ENCODE measurements around the gene EZR.

DNA sequence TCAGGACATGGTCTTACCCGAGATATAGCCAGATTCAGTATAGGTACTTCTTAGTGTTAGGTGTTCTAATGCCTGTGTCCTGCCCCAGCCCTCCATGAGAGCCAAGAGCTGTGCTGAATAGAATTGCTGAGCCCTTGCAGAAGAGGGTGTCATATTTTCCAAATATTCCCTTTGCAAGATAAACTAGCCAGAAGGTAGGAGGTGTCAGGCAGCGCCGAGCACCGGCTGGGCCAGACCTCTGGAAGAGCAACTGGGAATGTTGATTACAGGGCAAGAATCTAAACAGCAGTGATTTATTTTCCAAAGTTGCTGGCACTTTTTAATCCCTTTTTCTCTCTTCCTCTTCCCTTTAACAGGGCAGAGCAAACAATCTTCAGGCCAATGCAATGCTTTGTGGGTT is 37.1 kb upstream of the EZR start:
- TF ChIP-seq, protein P1, sequence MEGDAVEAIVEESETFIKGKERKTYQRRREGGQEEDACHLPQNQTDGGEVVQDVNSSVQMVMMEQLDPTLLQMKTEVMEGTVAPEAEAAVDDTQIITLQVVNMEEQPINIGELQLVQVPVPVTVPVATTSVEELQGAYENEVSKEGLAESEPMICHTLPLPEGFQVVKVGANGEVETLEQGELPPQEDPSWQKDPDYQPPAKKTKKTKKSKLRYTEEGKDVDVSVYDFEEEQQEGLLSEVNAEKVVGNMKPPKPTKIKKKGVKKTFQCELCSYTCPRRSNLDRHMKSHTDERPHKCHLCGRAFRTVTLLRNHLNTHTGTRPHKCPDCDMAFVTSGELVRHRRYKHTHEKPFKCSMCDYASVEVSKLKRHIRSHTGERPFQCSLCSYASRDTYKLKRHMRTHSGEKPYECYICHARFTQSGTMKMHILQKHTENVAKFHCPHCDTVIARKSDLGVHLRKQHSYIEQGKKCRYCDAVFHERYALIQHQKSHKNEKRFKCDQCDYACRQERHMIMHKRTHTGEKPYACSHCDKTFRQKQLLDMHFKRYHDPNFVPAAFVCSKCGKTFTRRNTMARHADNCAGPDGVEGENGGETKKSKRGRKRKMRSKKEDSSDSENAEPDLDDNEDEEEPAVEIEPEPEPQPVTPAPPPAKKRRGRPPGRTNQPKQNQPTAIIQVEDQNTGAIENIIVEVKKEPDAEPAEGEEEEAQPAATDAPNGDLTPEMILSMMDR (IDR thresholded peaks at IDR 0.05; ENCODE audit: low read length), result no peak
- no peak for TF ChIP-seq EZH2 (IDR thresholded peaks at IDR 0.05; ENCODE audit: borderline replicate concordance, low read length)
